Brain pericyte (primary cell): ENCODE data around the gene PLA2G4E.

ENCODE experiments used
- DNase-seq: peaks from one replicate; pipeline ENCODE4 v3.0.0-alpha.2; 2012; ENCODE audit warnings: low read depth, low spot score

PLA2G4E gene

GRCh38 chr15:41955807-41956525 lies 64.9 kb downstream of the PLA2G4E start:
- no peak for DNase-seq

GRCh38 chr15:41955100-41955499 lies 65.7 kb downstream of the PLA2G4E start:
- no peak for DNase-seq

GRCh38 chr15:41954036-41954435 lies 66.8 kb downstream of the PLA2G4E start:
- no peak for DNase-seq

- DNase-seq: no peak
These were observed 68.8 kb downstream of the PLA2G4E start for GRCh38 chr15:41952013-41952563.

GRCh38 chr15:41951571-41951970 lies 69.3 kb downstream of the PLA2G4E start:
- no peak for DNase-seq

GRCh38 chr15:41950489-41950888 lies 70.4 kb downstream of the PLA2G4E start:
- DNase-seq: no peak

- DNase-seq: no peak
These were observed 70.7 kb downstream of the PLA2G4E start for GRCh38 chr15:41950127-41950483.

- no peak for DNase-seq
These were observed 71.3 kb downstream of the PLA2G4E start for GRCh38 chr15:41949401-41950126.

- DNase-seq: no peak
These were observed 72.4 kb downstream of the PLA2G4E start for GRCh38 chr15:41948490-41948889.

GRCh38 chr15:41946970-41947369 lies 73.9 kb downstream of the PLA2G4E start:
- DNase-seq: no peak

GRCh38 chr15:41945731-41946130 lies 75.1 kb downstream of the PLA2G4E start:
- no peak for DNase-seq

GRCh38 chr15:41945221-41945620 lies 75.6 kb downstream of the PLA2G4E start:
- no peak for DNase-seq

GRCh38 chr15:41944313-41944940 lies 76.4 kb downstream of the PLA2G4E start:
- DNase-seq: no peak

- no peak for DNase-seq
These were observed 77.1 kb downstream of the PLA2G4E start for GRCh38 chr15:41943543-41944312.

GRCh38 chr15:41942886-41943285 lies 78.0 kb downstream of the PLA2G4E start:
- DNase-seq: no peak

- no peak for DNase-seq
These were observed 79.0 kb downstream of the PLA2G4E start for GRCh38 chr15:41941644-41942415.

- DNase-seq: no peak
These were observed 80.4 kb downstream of the PLA2G4E start for GRCh38 chr15:41940441-41940857.

GRCh38 chr15:41939986-41940385 lies 80.9 kb downstream of the PLA2G4E start:
- DNase-seq: no peak

- no peak for DNase-seq
These were observed 83.3 kb downstream of the PLA2G4E start for GRCh38 chr15:41937568-41937923.

- no peak for DNase-seq
These were observed 83.9 kb downstream of the PLA2G4E start for GRCh38 chr15:41936649-41937567.
